HG03064 (cell line): ENCODE data around the gene TMEM42.
"Not testable (repeated sequence)": the region's sequence is repeated elsewhere in the genome, so short reads cannot be mapped to it uniquely, and the experiment has no call there.

Experiments
- ATAC-seq: cut with Tn5 transposase; IDR thresholded peaks from one replicate; pipeline ENCODE4 v1.9.1; 2021; ENCODE audit warnings: low read depth; ENCODE audit not compliant: unreplicated experiment

The TMEM42 gene

GRCh38 chr3:44861412-44862225 is at the start of gene TMEM42:
Gene TMEM42 (plus strand): TSS chr3:44861912. CDS start chr3:44861925, 13 bp downstream.
- ATAC-seq: peak; percentile 90

DNA sequence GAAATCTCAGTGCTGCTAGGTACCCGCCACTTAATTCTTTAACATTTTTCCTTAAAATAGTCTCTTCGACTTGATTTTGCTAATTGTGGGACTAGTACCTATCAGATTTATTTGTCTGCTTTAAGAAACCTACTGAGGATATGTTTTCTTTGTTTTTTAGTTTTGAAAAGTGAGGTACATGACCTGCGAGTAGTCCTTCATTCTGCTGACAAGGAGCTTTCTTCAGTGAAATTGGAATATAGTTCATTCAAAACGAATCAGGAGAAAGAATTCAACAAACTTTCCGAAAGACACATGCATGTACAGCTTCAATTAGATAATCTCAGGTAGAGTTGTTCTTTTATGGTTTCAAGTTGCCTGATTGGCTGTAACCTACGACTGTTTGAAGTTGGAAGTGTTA is 47.0 kb upstream of the TMEM42 start:
- no peak for ATAC-seq

- ATAC-seq: not testable (repeated sequence)
Measured at GRCh38 chr3:44816334-44816733, 45.4 kb upstream of the TMEM42 start.

DNA sequence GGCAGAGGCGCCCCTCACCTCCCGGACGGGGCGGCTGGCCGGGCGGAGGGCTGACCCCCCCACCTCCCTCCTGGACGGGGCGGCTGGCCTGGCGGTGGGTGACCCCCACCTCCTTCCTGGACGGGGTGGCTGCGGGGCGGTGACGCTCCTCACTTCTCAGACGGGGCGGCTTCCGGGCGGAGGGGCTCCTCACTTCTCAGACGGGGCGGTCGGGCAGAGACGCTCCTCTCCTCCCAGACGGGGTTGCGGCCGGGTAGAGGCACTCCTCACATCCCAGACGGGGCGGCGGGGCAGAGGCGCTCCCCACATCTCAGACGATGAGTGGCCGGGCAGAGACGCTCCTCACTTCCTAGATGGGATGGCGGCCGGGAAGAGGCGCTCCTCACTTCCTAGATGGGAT is 40.5 kb upstream of the TMEM42 start:
- ATAC-seq: not testable (repeated sequence)

DNA sequence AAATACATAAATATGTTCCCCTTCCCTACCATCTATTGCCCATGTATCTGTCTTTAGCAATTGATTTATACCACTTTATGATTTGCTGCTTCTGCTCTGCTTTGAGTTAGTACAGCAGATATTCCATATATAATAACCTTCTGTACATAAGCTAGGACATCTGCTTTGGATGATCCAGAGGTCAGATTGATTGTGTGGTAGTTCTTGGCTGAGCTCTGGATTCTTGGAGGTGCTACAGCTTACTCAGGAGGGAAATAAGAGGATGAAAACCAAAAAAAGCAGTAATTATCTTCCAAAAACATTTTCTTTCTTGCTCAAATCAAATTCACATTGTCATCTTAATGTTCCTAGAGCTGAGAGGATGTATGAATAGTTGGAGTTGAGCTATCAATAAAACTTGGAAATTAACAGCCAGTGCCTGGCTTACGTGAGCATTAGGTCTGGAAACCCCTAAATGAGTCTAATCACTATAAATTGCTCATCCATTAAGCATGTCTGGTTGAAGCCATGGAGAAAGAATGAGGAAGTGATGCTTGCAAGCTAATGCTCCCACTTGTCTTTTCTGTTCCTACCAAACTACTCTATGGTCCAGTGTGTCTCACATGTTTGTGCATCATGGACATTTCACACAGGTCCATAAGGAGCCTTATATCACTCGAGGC is 36.3 kb upstream of the TMEM42 start:
- no peak for ATAC-seq

DNA sequence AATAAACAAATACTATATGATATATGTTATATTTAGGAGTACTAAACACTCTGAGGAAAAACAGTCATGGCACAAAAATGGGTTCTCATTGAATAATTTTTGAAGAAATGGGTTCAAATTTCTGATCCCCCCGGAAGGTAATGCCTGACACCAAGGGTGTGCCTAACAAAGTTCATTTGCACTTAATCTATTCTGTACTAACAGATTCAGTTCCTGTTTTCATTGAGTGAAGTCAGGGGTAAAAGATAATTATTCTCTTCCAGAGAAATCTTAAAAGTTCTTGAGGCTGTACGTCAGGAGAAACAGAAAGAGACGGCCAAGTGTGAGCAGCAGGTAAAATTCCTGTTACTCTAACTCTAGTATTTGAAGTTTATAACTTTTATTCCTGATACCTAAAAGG is 34.5 kb upstream of the TMEM42 start:
- ATAC-seq: no peak

GRCh38 chr3:44831232-44831631 is 30.5 kb upstream of the TMEM42 start:
- no peak for ATAC-seq

GRCh38 chr3:44832032-44832431 is 29.7 kb upstream of the TMEM42 start:
- ATAC-seq: no peak

- ATAC-seq: no peak
Measured at GRCh38 chr3:44832965-44833364, 28.7 kb upstream of the TMEM42 start.

- no peak for ATAC-seq
Measured at GRCh38 chr3:44833394-44833793, 28.3 kb upstream of the TMEM42 start.

GRCh38 chr3:44835684-44836083 is 26.0 kb upstream of the TMEM42 start:
- no peak for ATAC-seq

DNA sequence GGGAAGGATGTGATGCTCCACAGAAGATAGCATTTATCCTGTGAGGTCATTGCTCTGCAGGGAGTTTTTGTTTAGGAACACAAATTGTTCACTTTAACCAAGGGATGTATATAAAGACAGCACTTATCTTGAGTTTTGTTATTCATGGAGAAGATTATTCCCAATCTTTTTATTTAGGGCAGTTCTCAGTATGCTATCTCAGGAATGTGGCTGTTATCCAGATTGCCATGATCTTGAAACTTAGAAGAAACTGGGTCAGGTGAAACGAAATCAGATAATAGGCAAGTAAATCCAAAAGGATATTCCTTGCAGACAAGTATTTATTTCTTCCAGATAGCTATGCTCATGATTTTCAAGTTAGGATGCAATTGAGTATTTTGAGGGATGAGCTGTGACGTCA is 19.3 kb upstream of the TMEM42 start:
- no peak for ATAC-seq

DNA sequence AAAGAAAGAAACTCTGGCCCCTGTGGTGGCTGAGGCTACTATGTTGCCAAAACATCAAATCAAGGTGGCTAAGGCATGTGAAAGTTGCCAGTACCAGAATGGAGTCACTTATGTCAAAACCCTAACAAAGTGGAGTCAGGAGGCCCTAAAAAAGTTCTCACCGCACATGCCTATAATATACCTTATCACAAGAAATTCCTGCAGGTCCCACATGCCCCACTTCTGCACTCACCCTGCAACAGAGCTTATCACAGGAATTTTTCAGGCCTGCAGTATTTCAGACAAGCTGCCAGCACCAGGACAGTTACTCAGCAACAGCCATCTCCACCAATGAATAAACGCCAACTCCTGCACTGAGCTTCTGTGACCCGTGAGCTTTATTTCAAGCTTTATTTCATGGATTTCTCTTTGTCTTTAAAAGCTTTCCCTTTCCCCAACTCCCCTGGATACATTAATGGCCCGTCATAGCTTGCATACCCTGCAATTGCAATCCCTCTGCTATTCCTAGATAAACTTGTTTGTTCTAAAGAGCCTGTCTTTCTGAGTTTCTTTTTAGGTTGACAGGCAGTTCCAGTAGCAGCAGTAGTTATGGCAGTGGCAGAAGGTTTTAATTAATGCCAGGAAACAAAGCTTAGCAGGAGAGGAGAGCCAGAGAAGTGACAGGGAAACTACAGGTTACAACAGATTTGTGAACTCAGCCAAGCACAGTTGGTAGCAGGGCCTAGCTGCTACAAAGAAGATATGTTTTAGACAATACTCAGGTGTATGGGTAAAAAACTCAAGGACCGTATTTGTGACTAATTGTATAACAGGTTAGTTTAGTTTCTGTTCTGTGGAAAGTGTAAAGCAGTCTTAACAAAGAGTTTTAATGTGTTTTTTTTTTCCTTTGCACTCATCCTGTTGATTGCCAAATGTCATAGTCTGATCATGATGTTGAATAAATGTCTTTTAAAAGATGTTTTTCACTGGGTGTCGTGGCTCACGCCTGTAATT is 15.9 kb upstream of the TMEM42 start:
- ATAC-seq: no peak

- ATAC-seq: no peak
Measured at GRCh38 chr3:44848634-44849033, 13.1 kb upstream of the TMEM42 start.

DNA sequence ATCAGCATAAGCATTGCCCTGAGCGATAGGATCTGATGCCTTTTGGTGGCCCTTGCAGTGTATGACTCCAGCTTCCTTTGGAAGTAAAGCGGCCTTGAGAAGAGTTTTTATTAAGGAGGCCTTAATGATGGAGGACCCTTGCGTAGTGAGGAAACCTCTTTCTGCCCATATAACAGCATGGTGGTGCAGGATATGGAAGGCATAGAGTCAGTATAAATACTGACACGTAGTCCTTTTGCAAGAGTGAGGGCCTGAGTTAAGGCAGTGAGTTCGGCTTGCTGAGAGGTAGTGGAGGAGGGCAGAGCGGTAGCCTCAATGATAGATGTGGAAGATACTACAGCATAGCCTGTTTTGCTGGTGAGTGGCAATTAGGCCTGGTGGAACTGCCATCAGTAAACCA is 5.0 kb upstream of the TMEM42 start:
- ATAC-seq: not testable (repeated sequence)

DNA sequence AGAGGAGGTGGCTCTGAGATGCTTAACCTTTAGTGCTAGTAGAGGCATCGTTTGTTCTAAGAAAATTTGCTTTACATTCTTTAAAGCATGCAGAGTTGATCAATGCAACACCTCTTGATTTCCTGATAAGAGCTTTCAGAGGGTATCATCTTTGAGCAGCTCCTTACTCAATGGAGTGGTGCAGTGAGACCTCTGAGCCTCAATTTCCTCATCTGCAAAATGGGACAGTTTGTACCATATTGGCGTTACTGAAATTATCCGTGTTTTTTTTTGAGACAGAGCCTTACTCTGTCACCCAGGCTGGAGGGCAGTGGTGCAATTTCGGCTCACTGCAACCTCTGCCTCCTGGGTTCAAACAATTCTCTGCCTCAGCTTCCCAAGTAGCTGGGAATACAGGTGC is 1.6 kb upstream of the TMEM42 start:
- ATAC-seq: no peak

GRCh38 chr3:44862226-44862637 is 520 bp downstream of the TMEM42 start:
- peak; percentile 38 for ATAC-seq

- ATAC-seq: no peak
Measured at GRCh38 chr3:44865272-44866035, 3.7 kb downstream of the TMEM42 start.

DNA sequence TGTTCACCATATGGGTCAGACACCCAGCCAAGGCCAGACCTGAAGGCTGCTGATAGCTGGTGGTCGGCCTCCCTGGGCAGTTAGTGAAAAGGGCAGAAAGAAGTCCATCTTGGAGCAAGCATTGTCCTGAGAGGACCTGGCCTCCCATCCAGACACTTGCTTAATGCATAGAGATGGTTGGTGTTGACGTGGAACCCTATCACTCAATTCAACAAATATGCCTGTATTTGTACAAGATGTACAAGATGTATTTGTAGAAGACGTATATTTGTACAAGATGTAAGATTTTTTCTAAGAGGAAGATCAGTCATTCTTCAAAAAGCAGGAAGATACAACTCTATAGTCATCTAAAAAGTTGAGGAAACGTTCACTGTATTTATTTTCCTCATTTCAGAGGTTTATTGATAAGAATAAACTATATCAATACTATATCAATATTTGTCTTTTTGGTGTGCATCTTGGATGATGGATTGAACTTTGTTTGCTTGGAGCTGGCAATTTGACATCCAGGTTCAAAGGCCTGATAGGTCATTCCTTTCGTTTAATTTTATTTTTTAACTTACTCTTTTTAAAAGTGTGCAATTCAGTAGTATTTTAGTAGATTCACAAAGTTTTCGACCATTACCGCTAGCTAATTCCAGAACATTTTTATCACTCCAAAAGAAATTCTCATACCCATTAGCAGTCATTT is 5.9 kb downstream of the TMEM42 start:
- no peak for ATAC-seq
